KOPT-K1 (cell line): ENCODE data around the gene TSLP.

Experiments used
- H3K27ac ChIP-seq: fragments of 200-600 bp; sonication (generic); 2 replicates; pipeline ENCODE4 v1.5.1; 2016; ENCODE audit warnings: antibody characterized with exemption, mild to moderate bottlenecking, low read depth, low read length; ENCODE audit not compliant: poor library complexity, severe bottlenecking
- H3K36me3 ChIP-seq: fragments of 200-600 bp; sonication (generic); 2 replicates; pipeline ENCODE4 v1.5.1; 2017; ENCODE audit warnings: antibody characterized with exemption, mild to moderate bottlenecking, low read length, moderate library complexity; ENCODE audit not compliant: insufficient read depth
- H3K9me3 ChIP-seq: fragments of 200-600 bp; sonication (generic); 2 replicates; pipeline ENCODE4 v1.5.1; 2017; ENCODE audit warnings: antibody characterized with exemption, low read length, mild to moderate bottlenecking; ENCODE audit not compliant: insufficient read depth, poor library complexity, severe bottlenecking

The TSLP gene

DNA sequence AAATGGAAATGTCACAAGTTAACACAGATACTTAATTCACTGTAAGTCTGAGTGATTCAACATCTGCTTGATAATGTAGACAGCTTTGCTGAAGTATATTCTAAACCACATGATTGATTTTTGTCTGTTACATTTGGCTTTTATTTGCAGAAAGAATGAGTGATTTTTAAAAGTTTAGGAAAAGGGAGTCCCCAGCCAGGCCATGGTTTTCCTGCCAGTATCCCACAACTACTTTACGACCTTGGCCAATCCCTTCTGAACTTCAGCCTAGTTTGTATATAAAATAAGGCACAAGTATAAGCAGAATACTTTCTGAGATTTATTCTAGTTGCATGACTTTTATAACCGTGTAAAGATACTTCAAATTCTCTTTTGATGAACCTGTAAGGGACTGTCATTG lies 47.7 kb downstream of the TSLP start:
- peaks cover 98% of the 10 kb centered on the region for H3K36me3 ChIP-seq
- H3K27ac ChIP-seq = no peak overlapping the region
- H3K9me3 ChIP-seq = no peaks in the 10 kb centered on the region

DNA sequence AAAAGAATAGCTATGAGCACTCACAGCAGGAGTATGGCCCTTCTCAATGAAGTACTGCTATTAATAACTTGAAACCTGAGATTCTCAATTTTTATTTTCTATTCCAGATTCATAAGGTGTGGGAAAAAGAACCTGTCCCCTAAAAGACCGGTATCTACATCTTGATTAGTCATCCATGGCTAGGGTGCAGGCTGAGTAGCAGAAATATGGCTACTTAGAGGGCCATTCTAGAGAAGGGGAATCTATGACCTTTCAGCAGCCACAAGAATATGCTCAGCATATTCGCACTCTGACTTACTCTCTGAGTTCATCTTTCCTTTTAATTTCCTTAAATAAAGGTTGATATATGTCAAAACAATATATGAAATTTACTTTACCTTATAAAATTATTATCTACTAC lies 48.3 kb downstream of the TSLP start:
- Histone ChIP-seq H3K9me3 (no peaks in the 10 kb centered on the region), H3K36me3 (peaks cover 100% of the 10 kb centered on the region), H3K27ac (no peak overlapping the region)

DNA sequence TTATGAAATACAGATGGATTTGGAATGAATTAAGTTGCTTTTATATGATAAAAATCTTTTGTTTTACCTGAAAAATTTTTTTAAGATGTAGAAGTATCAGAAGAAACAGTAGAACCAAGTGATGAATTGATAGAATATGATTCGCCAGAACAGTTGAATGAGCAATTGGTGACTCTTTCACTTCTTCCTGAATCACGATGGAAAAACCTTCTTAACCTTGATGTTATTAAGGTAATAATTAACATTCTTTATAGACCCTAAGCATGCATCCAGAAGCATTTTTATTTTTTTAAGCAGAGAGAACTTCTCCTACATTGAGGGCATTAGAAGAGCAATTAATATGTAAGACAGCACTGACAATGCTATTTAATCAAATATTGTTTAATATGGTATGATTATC lies 49.4 kb downstream of the TSLP start:
- H3K9me3 ChIP-seq = no peaks in the 10 kb centered on the region
- peaks cover 98% of the 10 kb centered on the region for H3K36me3 ChIP-seq
- no peak overlapping the region for H3K27ac ChIP-seq

DNA sequence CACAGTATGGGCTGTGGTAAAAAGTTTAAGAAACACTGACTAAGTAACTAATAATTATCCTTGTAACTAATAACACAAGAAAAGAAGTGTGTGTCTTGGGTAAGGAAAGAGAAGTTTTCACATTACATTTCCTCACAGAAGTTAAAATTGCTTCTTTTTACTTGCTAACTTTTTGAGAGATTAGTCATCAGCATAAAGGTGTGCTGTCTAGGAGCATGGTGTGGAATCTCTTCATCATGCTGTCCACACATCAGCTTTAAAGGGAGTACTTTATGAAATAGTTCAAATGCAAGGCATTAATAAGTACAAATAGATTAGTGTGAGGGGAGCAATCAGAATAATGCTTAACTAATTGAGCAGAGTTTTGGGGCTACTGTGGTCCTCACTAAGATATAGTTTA lies 50.4 kb downstream of the TSLP start:
- H3K27ac ChIP-seq = no peak overlapping the region
- no peaks in the 10 kb centered on the region for H3K9me3 ChIP-seq
- peaks cover 98% of the 10 kb centered on the region for H3K36me3 ChIP-seq

DNA sequence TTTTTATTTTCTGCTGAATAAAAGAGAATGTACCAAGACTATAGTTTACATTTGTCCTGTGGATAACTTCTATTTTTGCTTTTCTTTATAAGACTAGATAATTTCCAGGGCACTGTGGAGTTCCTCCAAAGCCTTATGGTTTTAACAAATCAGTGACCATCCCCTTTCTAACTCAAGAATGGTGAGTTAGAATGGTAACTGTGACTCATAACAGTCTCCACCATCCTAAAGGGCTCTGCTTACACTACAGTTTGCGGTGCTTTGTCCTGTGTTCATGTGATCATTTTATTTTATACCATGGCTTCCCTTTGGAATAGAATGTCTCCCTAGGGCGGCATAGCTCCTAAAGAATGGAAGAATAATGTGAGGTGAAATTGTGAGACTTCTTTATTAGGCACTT lies 50.9 kb downstream of the TSLP start:
- Histone ChIP-seq H3K9me3 (no peaks in the 10 kb centered on the region), H3K36me3 (peaks cover 98% of the 10 kb centered on the region), H3K27ac (no peak overlapping the region)

DNA sequence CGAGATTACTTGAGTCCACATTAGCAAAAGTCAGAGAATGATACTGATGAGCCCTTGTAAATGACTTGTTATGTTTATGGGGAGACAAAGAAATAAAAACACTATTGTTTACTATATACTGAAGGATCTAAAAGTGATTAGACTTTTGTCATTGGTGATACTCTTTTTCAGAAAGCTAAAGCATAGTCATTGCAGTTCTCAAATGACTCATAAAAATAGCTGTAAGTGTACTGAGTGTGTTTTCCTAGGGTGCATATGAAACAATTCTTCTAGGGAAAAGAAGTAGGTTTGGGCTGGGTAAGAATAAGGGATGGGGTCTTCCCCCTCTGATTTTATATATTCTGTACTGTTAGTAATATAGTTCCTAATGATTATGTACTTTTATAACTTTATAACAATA lies 53.3 kb downstream of the TSLP start:
- Histone ChIP-seq H3K36me3 (peaks cover 95% of the 10 kb centered on the region), H3K9me3 (no peaks in the 10 kb centered on the region), H3K27ac (no peak overlapping the region)

DNA sequence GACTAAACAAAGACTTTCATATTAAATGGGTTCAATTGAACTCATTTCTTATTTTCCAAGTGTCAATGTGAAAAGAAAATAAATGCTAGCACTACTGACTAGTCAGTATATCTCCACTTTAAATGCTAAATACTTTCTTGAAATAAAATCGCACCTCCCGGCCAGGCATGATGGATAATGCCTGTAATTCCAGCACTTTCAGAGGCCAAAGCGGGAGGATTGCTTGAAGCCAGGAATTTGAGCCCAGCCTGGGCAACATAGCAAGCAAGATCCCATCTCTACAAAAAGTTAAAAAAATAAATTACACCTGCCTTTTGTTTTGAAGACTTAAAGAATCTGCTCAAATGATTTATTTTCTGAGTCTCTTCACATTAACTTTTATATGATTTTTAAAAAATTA lies 55.4 kb downstream of the TSLP start:
- Histone ChIP-seq H3K9me3 (no peaks in the 10 kb centered on the region), H3K27ac (no peak overlapping the region), H3K36me3 (peaks cover 78% of the 10 kb centered on the region)
